ENCODE data around the gene SEC16A. TPM values are rescaled to one million over a fixed set of nuclear protein-coding genes. Genes with fewer than 3 reads are reported as not detected.

Gene SEC16A
- total RNA-seq, 1 experiment from 2014 or later: 85.8 TPM

DNA sequence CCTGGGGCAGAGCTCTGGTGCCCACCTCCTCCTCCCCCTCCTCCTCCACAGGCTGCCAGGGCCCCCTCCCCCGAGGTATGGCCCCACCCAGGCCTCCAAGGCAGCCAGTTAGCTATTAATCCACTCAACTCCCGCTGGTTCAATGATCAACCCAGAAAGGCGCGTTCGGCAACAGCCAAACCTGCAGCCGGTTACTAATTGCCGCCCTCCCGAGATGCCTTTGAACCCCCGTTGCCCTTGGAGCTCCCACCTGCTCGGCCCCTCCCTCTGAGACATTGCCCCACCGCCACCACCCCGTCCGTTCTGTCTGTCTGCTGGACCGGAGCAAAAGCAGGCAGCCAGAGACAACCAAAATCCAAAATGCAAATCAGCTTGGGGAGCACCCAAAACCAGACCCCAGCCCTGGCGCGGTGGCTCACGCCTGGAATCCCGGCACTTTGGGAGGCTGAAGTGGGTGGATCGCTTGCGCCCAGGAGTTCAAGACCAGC is 37.3 kb upstream of the SEC16A start:
- POLR2A ChIA-PET: interaction anchor here (0.7 kb wide), 1 partner anchor 11 kb away, joined by 3 read pairs; no protein-coding TSS in a partner anchor
- Mint-ChIP-seq H3K4me1 (ENCODE audit: insufficient read depth, unreplicated experiment) (no peaks in the 10 kb centered on the region), H3K9me3 (ENCODE audit: unreplicated experiment) (no peaks in the 10 kb centered on the region), H3K36me3 (ENCODE audit: insufficient read depth, unreplicated experiment) (peaks cover 26% of the 10 kb centered on the region), H3K27me3 (ENCODE audit: insufficient read depth, unreplicated experiment) (no peaks in the 10 kb centered on the region), H3K4me3 (ENCODE audit: unreplicated experiment) (no peak overlapping the region), H3K27ac (ENCODE audit: low read depth, unreplicated experiment) (no peak overlapping the region)
- TF ChIP-seq CTCF (IDR thresholded peaks at IDR 0.05; ENCODE audit: unreplicated experiment): no peak
- no peak for DNase-seq (ENCODE audit: unreplicated experiment)
- CTCF ChIA-PET: interaction anchor here (1.2 to 3.2 kb wide), 2 partner anchors 32 to 106 kb away, joined by 5 to 11 read pairs; no protein-coding TSS in a partner anchor
- BruUV-seq (replicated peaks): no TSS peak
- intact Hi-C loops (cut with micrococcal nuclease): no loop called here

DNA sequence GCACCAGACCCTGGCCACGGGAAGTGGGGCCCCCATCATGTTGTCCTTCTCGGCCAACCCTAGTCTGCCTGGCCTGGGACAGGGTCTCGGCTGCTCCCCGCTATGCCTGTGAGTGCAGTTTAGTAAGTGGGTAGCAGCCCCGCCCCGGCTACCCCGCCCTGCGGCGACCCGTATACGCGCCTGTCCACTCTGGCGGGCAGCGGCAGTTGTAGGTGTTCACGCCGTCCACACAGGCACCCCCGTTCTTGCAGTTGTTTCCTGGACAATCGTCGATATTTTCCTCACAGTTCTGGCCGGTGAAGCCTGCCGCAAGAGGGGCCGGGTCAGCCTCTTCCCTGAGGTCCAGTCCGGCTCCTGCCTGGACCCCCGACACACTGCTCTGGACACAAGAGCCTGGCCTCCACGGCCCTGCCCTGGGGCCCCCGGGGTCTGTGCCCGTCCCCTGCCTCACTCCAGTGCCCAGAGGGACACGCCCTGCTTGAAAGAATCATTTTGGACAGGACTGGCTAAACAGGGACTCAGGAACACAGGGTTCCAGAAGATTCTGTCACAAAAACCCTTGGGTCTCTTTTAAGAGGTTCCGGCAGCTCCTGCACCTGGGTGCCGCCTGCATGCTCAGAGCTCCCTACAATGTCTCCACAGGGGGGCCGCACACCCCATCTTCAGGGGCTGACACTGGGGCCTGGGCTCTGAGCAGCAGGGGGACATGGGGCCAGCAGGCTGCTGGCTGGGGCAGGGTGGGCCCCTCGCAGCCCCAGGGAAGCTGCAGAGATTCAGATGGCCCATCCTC is 36.6 kb upstream of the SEC16A start:
- BruUV-seq (replicated peaks): no TSS peak
- Mint-ChIP-seq H3K9me3 (ENCODE audit: unreplicated experiment) (no peaks in the 10 kb centered on the region), H3K36me3 (ENCODE audit: insufficient read depth, unreplicated experiment) (peaks cover 24% of the 10 kb centered on the region), H3K4me1 (ENCODE audit: insufficient read depth, unreplicated experiment) (no peaks in the 10 kb centered on the region), H3K27me3 (ENCODE audit: insufficient read depth, unreplicated experiment) (no peaks in the 10 kb centered on the region), H3K4me3 (ENCODE audit: unreplicated experiment) (no peak overlapping the region), H3K27ac (ENCODE audit: low read depth, unreplicated experiment) (no peak overlapping the region)
- POLR2A ChIA-PET: no interaction called here
- intact Hi-C loops (cut with micrococcal nuclease): no loop called here
- no peak for DNase-seq (ENCODE audit: unreplicated experiment)
- TF ChIP-seq CTCF (IDR thresholded peaks at IDR 0.05; ENCODE audit: unreplicated experiment): no peak
- CTCF ChIA-PET: interaction anchor here (1.2 to 3.2 kb wide), 2 partner anchors 31 to 106 kb away, joined by 5 to 11 read pairs; no protein-coding TSS in a partner anchor

DNA sequence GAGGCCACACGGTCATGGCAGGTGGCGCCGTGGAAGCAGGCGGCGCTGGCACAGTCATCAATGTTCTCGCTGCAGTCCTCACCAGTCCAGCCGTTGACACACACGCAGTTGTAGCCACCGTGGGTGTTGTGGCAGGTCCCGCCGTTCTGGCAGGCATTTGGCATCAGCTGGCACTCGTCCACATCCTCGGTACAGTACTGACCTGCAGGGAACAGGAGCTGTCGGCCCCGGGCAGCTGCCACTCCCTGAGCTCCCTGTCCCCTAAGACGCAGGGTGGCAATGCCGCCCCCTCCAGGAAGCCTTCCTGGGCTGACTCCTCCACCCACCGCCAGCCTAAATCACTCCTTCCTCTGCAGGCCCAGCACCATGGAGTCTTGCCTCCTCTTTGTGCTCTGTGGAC is 35.8 kb upstream of the SEC16A start:
- Mint-ChIP-seq H3K4me3 (ENCODE audit: unreplicated experiment) (no peak overlapping the region), H3K4me1 (ENCODE audit: insufficient read depth, unreplicated experiment) (no peaks in the 10 kb centered on the region), H3K27ac (ENCODE audit: low read depth, unreplicated experiment) (no peak overlapping the region), H3K36me3 (ENCODE audit: insufficient read depth, unreplicated experiment) (peaks cover 26% of the 10 kb centered on the region), H3K9me3 (ENCODE audit: unreplicated experiment) (no peaks in the 10 kb centered on the region), H3K27me3 (ENCODE audit: insufficient read depth, unreplicated experiment) (no peaks in the 10 kb centered on the region)
- ChIA-PET POLR2A (no interaction called here), CTCF (no interaction called here)
- intact Hi-C loops (cut with micrococcal nuclease): no loop called here
- no peak for DNase-seq (ENCODE audit: unreplicated experiment)
- TF ChIP-seq CTCF (IDR thresholded peaks at IDR 0.05; ENCODE audit: unreplicated experiment): no peak
- no TSS peak for BruUV-seq (replicated peaks)

DNA sequence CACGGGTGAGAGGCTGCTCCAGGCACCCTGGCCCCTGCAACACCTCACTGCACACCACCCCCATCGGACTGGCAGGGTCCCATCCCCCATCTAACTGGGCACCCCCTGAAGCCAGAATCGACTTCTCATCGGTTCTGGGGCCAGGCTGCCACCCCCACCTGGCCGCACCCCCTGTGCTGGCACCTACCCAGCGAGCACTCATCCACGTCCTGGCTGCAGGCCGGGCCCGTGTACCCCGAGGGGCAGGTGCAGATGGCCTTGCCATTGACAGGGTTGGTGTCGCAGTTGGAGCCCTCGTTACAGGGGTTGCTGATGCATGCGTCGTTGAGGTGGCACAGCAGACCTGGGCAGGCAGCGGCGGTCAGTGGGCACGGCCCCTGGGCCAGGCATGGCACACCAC is 35.1 kb upstream of the SEC16A start:
- no peak for DNase-seq (ENCODE audit: unreplicated experiment)
- Mint-ChIP-seq H3K27me3 (ENCODE audit: insufficient read depth, unreplicated experiment) (no peaks in the 10 kb centered on the region), H3K36me3 (ENCODE audit: insufficient read depth, unreplicated experiment) (peaks cover 33% of the 10 kb centered on the region), H3K27ac (ENCODE audit: low read depth, unreplicated experiment) (no peak overlapping the region), H3K4me1 (ENCODE audit: insufficient read depth, unreplicated experiment) (no peaks in the 10 kb centered on the region), H3K9me3 (ENCODE audit: unreplicated experiment) (no peaks in the 10 kb centered on the region), H3K4me3 (ENCODE audit: unreplicated experiment) (no peak overlapping the region)
- intact Hi-C loops (cut with micrococcal nuclease): no loop called here
- ChIA-PET POLR2A (no interaction called here), CTCF (no interaction called here)
- TF ChIP-seq CTCF (IDR thresholded peaks at IDR 0.05; ENCODE audit: unreplicated experiment): no peak
- no TSS peak for BruUV-seq (replicated peaks)
